Neural progenitor cell (in vitro differentiated cells): ENCODE data around the gene MADD. TPM values are rescaled to one million over a fixed set of nuclear protein-coding genes. Genes with fewer than 3 reads are reported as not detected.

Experiments used
- DNase-seq: peaks from one replicate; pipeline ENCODE4 v3.0.0-alpha.2; 2016; ENCODE audit warnings: low spot score
- H2AFZ ChIP-seq: fragments of 200-600 bp; sonication (generic); replicated peaks from 2 replicates; pipeline ENCODE4 v1.6.1; 2016; ENCODE audit warnings: antibody characterized with exemption
- H3F3A ChIP-seq: fragments of 200-600 bp; sonication (generic); 2 replicates; pipeline ENCODE4 v1.6.1; 2016; ENCODE audit warnings: antibody characterized with exemption, low read depth
- H3K27ac ChIP-seq: fragments of 200-600 bp; sonication (generic); 2 replicates; pipeline ENCODE4 v1.5.1; 2016; ENCODE audit warnings: mild to moderate bottlenecking
- H3K27me3 ChIP-seq: fragments of 200-600 bp; sonication (generic); 2 replicates; pipeline ENCODE4 v1.6.1; 2016; ENCODE audit warnings: mild to moderate bottlenecking, moderate library complexity
- H3K36me3 ChIP-seq: fragments of 200-600 bp; sonication (generic); 2 replicates; pipeline ENCODE4 v1.5.1; 2016
- H3K4me1 ChIP-seq: fragments of 200-600 bp; sonication (generic); 2 replicates; pipeline ENCODE4 v1.6.1; 2016; ENCODE audit warnings: mixed run types
- H3K4me2 ChIP-seq: fragments of 200-600 bp; sonication (generic); 2 replicates; pipeline ENCODE4 v1.6.1; 2016
- H3K4me3 ChIP-seq: fragments of 200-600 bp; sonication (generic); 2 replicates; pipeline ENCODE4 v1.5.1; 2016
- H3K79me2 ChIP-seq: fragments of 200-600 bp; sonication (generic); 2 replicates; pipeline ENCODE4 v1.6.1; 2016; ENCODE audit warnings: low read depth
- H3K9ac ChIP-seq: fragments of 200-600 bp; sonication (generic); 2 replicates; pipeline ENCODE4 v1.6.1; 2016
- H3K9me3 ChIP-seq: fragments of 200-600 bp; sonication (generic); 2 replicates; pipeline ENCODE4 v1.5.1; 2016; ENCODE audit warnings: low read depth
- H4K20me1 ChIP-seq: fragments of 200-600 bp; sonication (generic); 2 replicates; pipeline ENCODE4 v1.6.1; 2016; ENCODE audit warnings: low read depth
- H3K27ac Mint-ChIP-seq: 3 replicates; pipeline ENCODE4 v1.8.0; 2021; ENCODE audit warnings: mixed read lengths
- H3K27me3 Mint-ChIP-seq: 2 replicates; pipeline ENCODE4 v1.8.0; 2022; ENCODE audit warnings: low read depth, mild to moderate bottlenecking, inconsistent platforms, moderate library complexity, mixed read lengths; ENCODE audit not compliant: insufficient read depth
- H3K36me3 Mint-ChIP-seq: 3 replicates; pipeline ENCODE4 v1.8.0; 2021; ENCODE audit warnings: mixed read lengths
- H3K4me1 Mint-ChIP-seq: 3 replicates; pipeline ENCODE4 v1.8.0; 2021; ENCODE audit warnings: mixed read lengths
- H3K4me3 Mint-ChIP-seq: 3 replicates; pipeline ENCODE4 v1.8.0; 2021; ENCODE audit warnings: mild to moderate bottlenecking, moderate library complexity, mixed read lengths
- H3K9me3 Mint-ChIP-seq: 3 replicates; pipeline ENCODE4 v1.8.0; 2020; ENCODE audit warnings: mixed read lengths
- CTCF ChIP-seq: fragments of 200-600 bp; sonication (generic); IDR thresholded peaks from 2 replicates; pipeline ENCODE4 v1.5.1; 2017; ENCODE audit warnings: antibody characterized with exemption, mild to moderate bottlenecking
- EZH2 ChIP-seq: fragments of 200-600 bp; sonication (generic); IDR thresholded peaks from 2 replicates; pipeline ENCODE4 v1.6.1; 2017; ENCODE audit warnings: antibody characterized with exemption, mild to moderate bottlenecking, moderate library complexity
- EZH2phosphoT487 ChIP-seq: fragments of 200-600 bp; sonication (generic); IDR thresholded peaks from 2 replicates; pipeline ENCODE4 v1.6.1; 2017; ENCODE audit warnings: antibody characterized with exemption
- total RNA-seq: library from RNA; depleted of rRNA; stranded (reverse); fragments of >200 nt; gene quantifications from 2 replicates; pipeline ENCODE4 v1.2.3, GENCODE V29; 2015; ENCODE audit warnings: low replicate concordance

The MADD gene
- total RNA-seq, 1 donor from 2014 or later: 16.1 TPM

- H3K79me2 ChIP-seq: no peaks in the 10 kb centered on the region
- H3F3A ChIP-seq: no peaks in the 10 kb centered on the region
- H3K4me3 Mint-ChIP-seq: no peak overlapping the region
- no peaks in the 10 kb centered on the region for H3K36me3 ChIP-seq
- peaks cover 27% of the 10 kb centered on the region for H3K36me3 Mint-ChIP-seq
- H3K27me3 Mint-ChIP-seq: no peaks in the 10 kb centered on the region
- no peaks in the 10 kb centered on the region for H3K9me3 ChIP-seq
- H3K9me3 Mint-ChIP-seq: no peaks in the 10 kb centered on the region
- no peaks in the 10 kb centered on the region for H3K4me1 ChIP-seq
- H3K4me3 ChIP-seq: no peak overlapping the region
- TF ChIP-seq EZH2: no peak
- no peak for TF ChIP-seq CTCF
- no peak for TF ChIP-seq EZH2phosphoT487
- peaks cover 7% of the 10 kb centered on the region for H3K4me1 Mint-ChIP-seq
- H4K20me1 ChIP-seq: no peaks in the 10 kb centered on the region
- no peak for DNase-seq
- H3K9ac ChIP-seq: no peak overlapping the region
- no peaks in the 10 kb centered on the region for H3K27me3 ChIP-seq
- H3K27ac ChIP-seq: no peak overlapping the region
- H3K4me2 ChIP-seq: no peak overlapping the region
- H2AFZ ChIP-seq: no peak overlapping the region
- H3K27ac Mint-ChIP-seq: no peak overlapping the region
Observed at GRCh38 chr11:47242596-47243192, 27.2 kb upstream of the MADD start.

GRCh38 chr11:47243454-47243853 lies 26.5 kb upstream of the MADD start:
- Mint-ChIP-seq H3K27me3 (peaks cover 4% of the 10 kb centered on the region), H3K36me3 (peaks cover 23% of the 10 kb centered on the region), H3K9me3 (no peaks in the 10 kb centered on the region), H3K4me3 (peak overlapping the region; percentile 25), H3K27ac (no peak overlapping the region), H3K4me1 (peaks cover 10% of the 10 kb centered on the region)
- no peak overlapping the region for H3K9ac ChIP-seq
- no peaks in the 10 kb centered on the region for H3K4me1 ChIP-seq
- no peak for DNase-seq
- no peak overlapping the region for H3K27ac ChIP-seq
- no peaks in the 10 kb centered on the region for H3F3A ChIP-seq
- no peaks in the 10 kb centered on the region for H3K36me3 ChIP-seq
- H4K20me1 ChIP-seq: no peaks in the 10 kb centered on the region
- no peaks in the 10 kb centered on the region for H3K9me3 ChIP-seq
- TF ChIP-seq EZH2phosphoT487: no peak
- TF ChIP-seq EZH2: no peak
- TF ChIP-seq CTCF: no peak
- no peak overlapping the region for H3K4me2 ChIP-seq
- H3K4me3 ChIP-seq: no peak overlapping the region
- no peaks in the 10 kb centered on the region for H3K27me3 ChIP-seq
- no peak overlapping the region for H2AFZ ChIP-seq
- H3K79me2 ChIP-seq: peaks cover 7% of the 10 kb centered on the region

- H3K36me3 Mint-ChIP-seq: peaks cover 23% of the 10 kb centered on the region
- H3K36me3 ChIP-seq: no peaks in the 10 kb centered on the region
Observed at GRCh38 chr11:47244448-47245350, 25.2 kb upstream of the MADD start.

More at GRCh38 chr11:47244448-47245350, 25.2 kb upstream of the MADD start:
- H3K9ac ChIP-seq: no peak overlapping the region
- H3K27me3 Mint-ChIP-seq: peaks cover 4% of the 10 kb centered on the region
- no peaks in the 10 kb centered on the region for H3K9me3 ChIP-seq
- H3K27ac Mint-ChIP-seq: no peak overlapping the region
- no peaks in the 10 kb centered on the region for H4K20me1 ChIP-seq
- H3K27ac ChIP-seq: no peak overlapping the region
- H3F3A ChIP-seq: no peaks in the 10 kb centered on the region
- H3K4me2 ChIP-seq: no peak overlapping the region
- H3K4me3 Mint-ChIP-seq: no peak overlapping the region
- peaks cover 13% of the 10 kb centered on the region for H3K79me2 ChIP-seq
- H3K4me1 Mint-ChIP-seq: peaks cover 16% of the 10 kb centered on the region
- DNase-seq: no peak
- H3K4me1 ChIP-seq: peaks cover 3% of the 10 kb centered on the region
- TF ChIP-seq EZH2 (no peak), CTCF (no peak), EZH2phosphoT487 (no peak)
- H3K9me3 Mint-ChIP-seq: no peaks in the 10 kb centered on the region
- H3K4me3 ChIP-seq: no peak overlapping the region
- no peaks in the 10 kb centered on the region for H3K27me3 ChIP-seq
- H2AFZ ChIP-seq: no peak overlapping the region
